ENCODE data around the gene RRBP1. TPM values are rescaled to one million over a fixed set of nuclear protein-coding genes. Genes with fewer than 3 reads are reported as not detected.

RRBP1 gene
- total and polyA plus RNA-seq, 4 donors: 106 to 208 (median 127) TPM

GRCh38 chr20:17635332-17636244, 46.5 kb downstream of the RRBP1 start:
- Histone ChIP-seq H3K4me3 (no peak overlapping the region), H3K4me1 (ENCODE audit: control insufficient read depth in 5 of 5, insufficient read depth in 5 of 5, low read length in 5 of 5) (peaks cover 0 to 8% (median 0%) of the 10 kb centered on the region in 5 donors), H3K27me3 (ENCODE audit: control insufficient read depth in 3 of 3, insufficient read depth in 3 of 3, low read length in 2 of 3) (no peaks in the 10 kb centered on the region), H3K27ac (ENCODE audit: low read depth in 1 of 2, low read length in 1 of 2) (peak overlapping the region in 1 of 2 donors; percentile 9), H3K9ac (ENCODE audit: insufficient read depth in 1 of 2, low read length in 2 of 2) (no peak overlapping the region), H3K36me3 (ENCODE audit: control insufficient read depth in 4 of 4, insufficient read depth in 4 of 4, low read length in 4 of 4) (peaks cover 2 to 77% (median 40%) of the 10 kb centered on the region in 4 donors), H3K9me3 (ENCODE audit: control insufficient read depth in 4 of 4, insufficient read depth in 3 of 4, low read length in 3 of 4) (no peaks in the 10 kb centered on the region)
- ATAC-seq (ENCODE audit: insufficient read depth, low FRiP score) (no peak), DNase-seq (no peak)
- no peak for TF ChIP-seq CTCF (IDR thresholded peaks at IDR 0.05; ENCODE audit: control extremely low read depth, extremely low read depth)
- WGBS, 2 donors: 75 to 80% methylated on average over 24 to 25 of the region's 25 CpGs

GRCh38 chr20:17634661-17635331, 47.2 kb downstream of the RRBP1 start:
- Histone ChIP-seq H3K4me3 (no peak overlapping the region), H3K36me3 (ENCODE audit: control insufficient read depth in 4 of 4, insufficient read depth in 4 of 4, low read length in 4 of 4) (peaks cover 2 to 77% (median 40%) of the 10 kb centered on the region in 4 donors), H3K9ac (ENCODE audit: insufficient read depth in 1 of 2, low read length in 2 of 2) (no peak overlapping the region), H3K27ac (ENCODE audit: low read depth in 1 of 2, low read length in 1 of 2) (peak overlapping the region in 1 of 2 donors; percentile 17), H3K9me3 (ENCODE audit: control insufficient read depth in 4 of 4, insufficient read depth in 3 of 4, low read length in 3 of 4) (no peaks in the 10 kb centered on the region), H3K27me3 (ENCODE audit: control insufficient read depth in 3 of 3, insufficient read depth in 3 of 3, low read length in 2 of 3) (no peaks in the 10 kb centered on the region), H3K4me1 (ENCODE audit: control insufficient read depth in 5 of 5, insufficient read depth in 5 of 5, low read length in 5 of 5) (peaks cover 0 to 8% (median 0%) of the 10 kb centered on the region in 5 donors)
- WGBS, 2 donors: 37 to 55% methylated on average over 13 of the region's 13 CpGs
- DNase-seq (no peak), ATAC-seq (ENCODE audit: insufficient read depth, low FRiP score) (no peak)
- no peak for TF ChIP-seq CTCF (IDR thresholded peaks at IDR 0.05; ENCODE audit: control extremely low read depth, extremely low read depth)

GRCh38 chr20:17633850-17634500, 48.1 kb downstream of the RRBP1 start:
- TF ChIP-seq CTCF (IDR thresholded peaks at IDR 0.05; ENCODE audit: control extremely low read depth, extremely low read depth): no peak
- no peaks in the 10 kb centered on the region for H3K9me3 ChIP-seq (ENCODE audit: control insufficient read depth in 4 of 4, insufficient read depth in 3 of 4, low read length in 3 of 4)
- no peak overlapping the region for H3K4me3 ChIP-seq
- no peaks in the 10 kb centered on the region for H3K27me3 ChIP-seq (ENCODE audit: control insufficient read depth in 3 of 3, insufficient read depth in 3 of 3, low read length in 2 of 3)
- 79 to 91% methylated on average over 18 of the region's 18 CpGs for WGBS, 2 donors
- DNase-seq (no peak), ATAC-seq (ENCODE audit: insufficient read depth, low FRiP score) (no peak)
- peak overlapping the region in 1 of 2 donors; percentile 17 for H3K27ac ChIP-seq (ENCODE audit: low read depth in 1 of 2, low read length in 1 of 2)
- H3K4me1 ChIP-seq (ENCODE audit: control insufficient read depth in 5 of 5, insufficient read depth in 5 of 5, low read length in 5 of 5): peaks cover 0 to 8% (median 0%) of the 10 kb centered on the region in 5 donors
- H3K9ac ChIP-seq (ENCODE audit: insufficient read depth in 1 of 2, low read length in 2 of 2): no peak overlapping the region
- H3K36me3 ChIP-seq (ENCODE audit: control insufficient read depth in 4 of 4, insufficient read depth in 4 of 4, low read length in 4 of 4): peaks cover 2 to 81% (median 41%) of the 10 kb centered on the region in 4 donors
